Psoas muscle (tissue), 8 donors: ENCODE results near the gene PTBP1. TPM values are rescaled to one million over a fixed set of nuclear protein-coding genes. Genes with fewer than 3 reads are reported as not detected.
A peak's percentile ranks its signal among the peaks of the same experiment; 100 is the strongest.

Experiments
- ATAC-seq, 4 donors: fragments of 200-7000 bp; cut with Tn5 transposase; one replicate each; pipeline ENCODE4 v1.9.1; 2020; ENCODE audit warnings: moderate library complexity in 3 of 4, mild to moderate bottlenecking in 2 of 4
- DNase-seq, 2 donors: peaks; one replicate each; pipeline ENCODE4 v3.0.0-alpha.2; 2020
- H3K27ac ChIP-seq: fragments of 200-600 bp; one replicate; pipeline ENCODE4 v1.8.0; 2022
- H3K27me3 ChIP-seq, 3 donors: fragments of 200-600 bp in 1 of 3; one replicate each; pipeline versions ENCODE4 v1.6.1 to v1.8.0; 2013 to 2022; ENCODE audit warnings: low read length in 2 of 3, mild to moderate bottlenecking in 2 of 3, moderate library complexity in 1 of 3; ENCODE audit not compliant: insufficient read depth in 3 of 3
- H3K36me3 ChIP-seq, 2 donors: fragments of 200-600 bp in 1 of 2; one replicate each; pipeline versions ENCODE4 v1.6.1 to v1.8.0; 2013 to 2022; ENCODE audit warnings: low read depth in 1 of 2, mild to moderate bottlenecking in 1 of 2, moderate library complexity in 1 of 2; ENCODE audit not compliant: insufficient read depth in 1 of 2
- H3K4me1 ChIP-seq: fragments of 200-600 bp; one replicate; pipeline ENCODE4 v1.8.0; 2022
- H3K4me3 ChIP-seq: fragments of 200-600 bp; one replicate; pipeline ENCODE4 v1.8.0; 2022; ENCODE audit warnings: mild to moderate bottlenecking
- H3K9me3 ChIP-seq: fragments of 200-600 bp; one replicate; pipeline ENCODE4 v1.8.0; 2022
- CTCF ChIP-seq: fragments of 200-600 bp; IDR thresholded peaks from one replicate; pipeline ENCODE4 v1.8.0; 2022; ENCODE audit warnings: antibody characterized with exemption
- WGBS, 3 donors: extraction: QIAGEN DNeasy Blood & Tissue Kit; methylation state at CpG; one replicate each; pipeline versions ENCODE4 v1.1.6 to v1.1.7; 2013; 5-methylcytosine and 5-hydroxymethylcytosine counted together
- intact Hi-C, 2 donors: fragments of 100-400 bp; cut with DNase I; formaldehyde crosslinking; loops; one replicate each; pipeline versions ENCODE4 v1.11.0 to v1.14.2; 2022
- polyA plus RNA-seq, 3 donors: library from polyadenylated mRNA; stranded (reverse); fragments of 200-250 nt; gene quantifications; one replicate each; pipeline ENCODE4 v1.2.3, GENCODE V29; 2013
- total RNA-seq, 4 donors: library from RNA; stranded (reverse); fragmentation: NEBNext Ultra II Directional in 2 of 4; extraction: Animal tissue kit (Norgen Biotek cat#: 25700) in 2 of 4; gene quantifications; one replicate each; pipeline versions ENCODE4 v1.2.1 to v1.2.4, GENCODE V29; 2021 to 2023
- donor health status: healthy with polysubstance abuse.
- donor health status: DM: no; HTN: no; CAD: no; lungs with moderate emphysema.
- donor health status: Bipolar disorder and iron deficiency.
- donor health status: healthy.
- donor health status: DM: yes; HTN: yes; CAD: no.
- donor health status: DM: no; HTN: no; CAD: no.
- donor health status: DM: no; HTN: no; CAD: no.
- donor health status: DM: yes; HTN: yes; CAD: no.

Gene PTBP1
- total and polyA plus RNA-seq, 7 donors: 24.2 to 69.4 (median 36.5) TPM

- no peak for DNase-seq
- no peak for ATAC-seq
- H3K36me3 ChIP-seq: peaks cover 12 to 71% of the 10 kb centered on the region in 2 donors
- no peaks in the 10 kb centered on the region for H3K27me3 ChIP-seq
- H3K4me3 ChIP-seq: no peak overlapping the region
- 77 to 85% (median 83%) methylated on average over 20 to 25 of the region's 25 CpGs for WGBS, 3 donors
- peaks cover 5% of the 10 kb centered on the region for H3K4me1 ChIP-seq
- H3K27ac ChIP-seq: no peak overlapping the region
- H3K9me3 ChIP-seq: no peaks in the 10 kb centered on the region
- TF ChIP-seq CTCF: no peak
- intact Hi-C loops: no loop called here
Observed at GRCh38 chr19:810883-811489, 13.7 kb downstream of the PTBP1 start.

- WGBS, 3 donors: 91 to 95% (median 94%) methylated on average over 20 of the region's 20 CpGs
- ATAC-seq: no peak
- intact Hi-C loops: no loop called here
Observed at GRCh38 chr19:811506-812048, 14.3 kb downstream of the PTBP1 start.

GRCh38 chr19:812049-812746, 14.9 kb downstream of the PTBP1 start:
- intact Hi-C loops: no loop called here
- Histone ChIP-seq H3K27ac (no peak overlapping the region), H3K9me3 (no peaks in the 10 kb centered on the region), H3K4me1 (no peaks in the 10 kb centered on the region), H3K36me3 (peaks cover 9 to 59% of the 10 kb centered on the region in 2 donors), H3K4me3 (no peak overlapping the region), H3K27me3 (no peaks in the 10 kb centered on the region)
- no peak for TF ChIP-seq CTCF
- WGBS, 3 donors: 87 to 90% (median 90%) methylated on average over 67 to 80 of the region's 80 CpGs
- DNase-seq (no peak), ATAC-seq (no peak)

More at GRCh38 chr19:811506-812048, 14.3 kb downstream of the PTBP1 start:
- H3K4me3 ChIP-seq: no peak overlapping the region
- no peak for TF ChIP-seq CTCF
- H3K27me3 ChIP-seq: no peaks in the 10 kb centered on the region
- H3K4me1 ChIP-seq: peaks cover 4% of the 10 kb centered on the region
- H3K36me3 ChIP-seq: peaks cover 9 to 65% of the 10 kb centered on the region in 2 donors
- DNase-seq: no peak
- no peak overlapping the region for H3K27ac ChIP-seq
- H3K9me3 ChIP-seq: no peaks in the 10 kb centered on the region

- Histone ChIP-seq H3K4me3 (no peak overlapping the region), H3K9me3 (no peaks in the 10 kb centered on the region), H3K27me3 (no peaks in the 10 kb centered on the region), H3K27ac (no peak overlapping the region), H3K4me1 (no peaks in the 10 kb centered on the region), H3K36me3 (peaks cover 9 to 53% of the 10 kb centered on the region in 2 donors)
- TF ChIP-seq CTCF: no peak
- peak in 1 of 4 donors; percentile 1 for ATAC-seq
- DNase-seq: no peak
- intact Hi-C loops: no loop called here
- WGBS, 3 donors: 90 to 94% (median 93%) methylated on average over 53 to 72 of the region's 72 CpGs
Observed at GRCh38 chr19:812747-813218, 15.5 kb downstream of the PTBP1 start.
